Activated naive CD8-positive, alpha-beta T cell (primary cell): ENCODE results near the gene TOR1B.
"Not testable (repeated sequence)": the region's sequence is repeated elsewhere in the genome, so short reads cannot be mapped to it uniquely, and the experiment has no call there.

Experiments used
- H3K27ac Mint-ChIP-seq: one replicate; pipeline ENCODE4 v1.8.0; 2021; ENCODE audit warnings: mixed read lengths
- H3K27me3 Mint-ChIP-seq: one replicate; pipeline ENCODE4 v1.8.0; 2021; ENCODE audit warnings: mixed read lengths
- H3K36me3 Mint-ChIP-seq: one replicate; pipeline ENCODE4 v1.8.0; 2021; ENCODE audit warnings: mixed read lengths
- H3K4me1 Mint-ChIP-seq: one replicate; pipeline ENCODE4 v1.8.0; 2021; ENCODE audit warnings: low read depth, mixed read lengths
- H3K4me3 Mint-ChIP-seq: one replicate; pipeline ENCODE4 v1.8.0; 2021; ENCODE audit warnings: mild to moderate bottlenecking, mixed read lengths
- H3K9me3 Mint-ChIP-seq: one replicate; pipeline ENCODE4 v1.8.0; 2021; ENCODE audit warnings: low read depth, mixed read lengths

TOR1B gene

GRCh38 chr9:129784970-129785369 lies 18.0 kb upstream of the TOR1B start:
- H3K36me3 Mint-ChIP-seq, H3K4me3 Mint-ChIP-seq, H3K27ac Mint-ChIP-seq, H3K9me3 Mint-ChIP-seq, H3K27me3 Mint-ChIP-seq, H3K4me1 Mint-ChIP-seq: not testable (repeated sequence)

DNA sequence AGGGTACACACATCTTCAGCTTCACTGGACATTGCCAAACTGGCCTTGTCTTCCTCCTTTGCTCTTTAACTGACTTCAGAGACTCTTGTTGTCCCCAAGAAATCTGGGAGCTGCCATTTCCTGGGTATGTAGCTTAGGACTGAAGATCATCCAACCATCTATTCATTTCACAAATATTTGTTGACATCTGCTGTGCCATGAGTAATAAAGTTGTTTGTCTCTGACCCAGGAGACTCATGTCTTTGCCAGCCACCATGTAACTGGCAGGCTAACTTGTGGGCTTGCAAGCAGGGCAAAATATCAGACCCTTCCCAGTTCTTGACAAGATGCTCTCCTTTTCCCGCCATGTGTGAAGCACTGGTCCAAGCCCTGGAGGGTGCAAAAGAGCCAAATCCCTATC lies 17.1 kb upstream of the TOR1B start:
- H3K27me3 Mint-ChIP-seq = peaks cover 2% of the 10 kb centered on the region
- H3K4me3 Mint-ChIP-seq = no peak overlapping the region
- H3K4me1 Mint-ChIP-seq = peaks cover 6% of the 10 kb centered on the region
- H3K9me3 Mint-ChIP-seq = no peaks in the 10 kb centered on the region
- no peak overlapping the region for H3K27ac Mint-ChIP-seq
- H3K36me3 Mint-ChIP-seq = no peaks in the 10 kb centered on the region

DNA sequence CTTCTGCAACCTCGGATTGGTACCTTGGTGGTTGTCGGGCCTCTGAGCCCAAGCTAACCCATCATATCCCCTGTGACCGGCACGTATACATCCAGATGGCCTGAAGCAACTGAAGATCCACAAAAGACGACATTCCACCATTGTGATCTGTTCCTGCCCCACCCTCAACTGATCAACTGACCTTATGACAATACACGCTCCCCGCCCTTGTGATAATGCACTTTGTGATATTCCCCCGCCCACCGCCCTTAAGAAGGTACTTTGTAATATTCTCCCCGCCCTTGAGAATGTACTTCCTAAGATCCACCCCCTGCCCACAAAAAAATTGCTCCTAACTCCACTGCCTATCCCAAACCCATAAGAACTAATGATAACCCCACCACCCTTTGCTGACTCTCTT lies 16.5 kb upstream of the TOR1B start:
- H3K36me3 Mint-ChIP-seq = no peaks in the 10 kb centered on the region
- H3K27me3 Mint-ChIP-seq = peaks cover 2% of the 10 kb centered on the region
- H3K27ac Mint-ChIP-seq = no peak overlapping the region

GRCh38 chr9:129794549-129794948 lies 8.4 kb upstream of the TOR1B start:
- no peak overlapping the region for H3K27ac Mint-ChIP-seq
- no peaks in the 10 kb centered on the region for H3K36me3 Mint-ChIP-seq
- H3K4me3 Mint-ChIP-seq = no peak overlapping the region
- H3K27me3 Mint-ChIP-seq = no peaks in the 10 kb centered on the region
- no peaks in the 10 kb centered on the region for H3K9me3 Mint-ChIP-seq
- H3K4me1 Mint-ChIP-seq = peaks cover 5% of the 10 kb centered on the region

More for the DNA sequence above, 16.5 kb upstream of the TOR1B start:
- no peak overlapping the region for H3K4me3 Mint-ChIP-seq
- H3K4me1 Mint-ChIP-seq = peaks cover 6% of the 10 kb centered on the region
- H3K9me3 Mint-ChIP-seq = no peaks in the 10 kb centered on the region

DNA sequence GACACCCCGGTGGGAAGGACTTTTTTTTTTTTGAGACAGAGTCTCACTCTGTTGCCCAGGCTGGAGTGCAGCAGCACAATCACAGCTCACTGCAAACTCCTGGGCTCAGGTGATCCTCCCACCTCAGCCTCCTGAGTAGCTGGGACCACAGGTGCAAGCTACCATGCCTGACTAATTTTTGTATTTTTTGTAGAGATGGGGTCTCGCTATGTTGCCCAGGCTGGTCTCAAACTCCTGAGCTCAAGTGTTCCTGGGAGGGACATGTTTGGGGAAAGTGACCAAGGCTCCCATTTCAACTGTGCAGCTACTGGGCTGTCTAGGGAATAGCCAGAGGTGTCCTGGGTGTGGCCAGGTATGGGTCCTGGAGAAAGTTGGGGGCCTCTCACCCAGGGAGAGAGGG lies 7.0 kb upstream of the TOR1B start:
- not testable (repeated sequence) for H3K9me3 Mint-ChIP-seq, H3K27ac Mint-ChIP-seq, H3K27me3 Mint-ChIP-seq, H3K4me3 Mint-ChIP-seq, H3K36me3 Mint-ChIP-seq, H3K4me1 Mint-ChIP-seq

- Mint-ChIP-seq H3K27me3 (no peaks in the 10 kb centered on the region), H3K9me3 (no peaks in the 10 kb centered on the region), H3K4me1 (peaks cover 5% of the 10 kb centered on the region), H3K27ac (no peak overlapping the region), H3K36me3 (no peaks in the 10 kb centered on the region), H3K4me3 (no peak overlapping the region)
Observed at GRCh38 chr9:129798973-129799372, 4.0 kb upstream of the TOR1B start.

- H3K4me1 Mint-ChIP-seq = peaks cover 22% of the 10 kb centered on the region
Observed at GRCh38 chr9:129801504-129801903, 1.5 kb upstream of the TOR1B start.

DNA sequence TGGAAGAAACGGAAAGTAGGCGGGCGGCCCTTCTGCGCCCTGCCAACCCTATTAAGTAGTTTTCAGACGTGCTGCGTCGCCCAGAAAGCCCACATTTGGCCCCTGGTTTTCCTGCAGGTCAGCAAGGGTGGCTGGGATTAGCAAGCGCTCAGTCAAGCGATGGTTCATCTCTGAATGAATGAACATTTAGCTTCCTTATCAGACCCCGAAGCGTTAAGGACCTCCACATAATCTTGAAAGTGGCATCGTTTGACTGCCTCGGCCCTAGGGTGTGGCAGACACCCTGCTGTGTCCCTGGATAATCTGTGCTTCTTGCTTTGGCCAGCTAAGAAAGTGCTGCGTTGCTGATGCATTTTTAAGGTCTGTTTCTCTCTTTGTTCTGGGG lies 684 bp downstream of the TOR1B start:
- Mint-ChIP-seq H3K27ac (peak overlapping the region; percentile 34), H3K4me1 (peaks cover 27% of the 10 kb centered on the region), H3K9me3 (no peaks in the 10 kb centered on the region), H3K4me3 (peak overlapping the region; percentile 91), H3K27me3 (no peaks in the 10 kb centered on the region), H3K36me3 (peaks cover 7% of the 10 kb centered on the region)

More at GRCh38 chr9:129801504-129801903, 1.5 kb upstream of the TOR1B start:
- H3K27me3 Mint-ChIP-seq = no peaks in the 10 kb centered on the region
- H3K4me3 Mint-ChIP-seq = peak overlapping the region; percentile 51
- H3K27ac Mint-ChIP-seq = no peak overlapping the region
- H3K9me3 Mint-ChIP-seq = no peaks in the 10 kb centered on the region
- H3K36me3 Mint-ChIP-seq = peaks cover 3% of the 10 kb centered on the region

DNA sequence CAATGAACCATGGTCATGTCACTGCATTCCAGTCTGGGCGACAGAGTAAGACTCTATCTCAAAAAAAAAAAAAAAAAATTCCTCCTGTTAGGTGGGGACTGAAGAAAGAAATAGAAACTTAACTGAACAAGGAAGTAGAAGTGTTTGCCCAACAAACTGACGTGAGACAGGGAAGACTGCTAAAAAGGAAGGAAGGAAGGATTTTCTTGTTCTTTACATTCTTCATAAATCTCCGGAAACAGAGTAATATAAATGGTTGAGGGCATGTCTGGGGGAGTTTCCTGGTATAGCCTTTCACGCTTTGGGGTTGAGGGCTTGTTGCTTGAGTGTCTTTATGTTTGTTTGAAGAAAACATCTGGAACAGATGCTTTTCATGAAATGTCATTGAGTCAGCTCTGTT lies 3.1 kb downstream of the TOR1B start:
- H3K27me3 Mint-ChIP-seq = no peaks in the 10 kb centered on the region
- peaks cover 33% of the 10 kb centered on the region for H3K4me1 Mint-ChIP-seq
- no peaks in the 10 kb centered on the region for H3K9me3 Mint-ChIP-seq
- peak overlapping the region; percentile 38 for H3K4me3 Mint-ChIP-seq
- H3K27ac Mint-ChIP-seq = peak overlapping the region; percentile 61
- peaks cover 7% of the 10 kb centered on the region for H3K36me3 Mint-ChIP-seq

DNA sequence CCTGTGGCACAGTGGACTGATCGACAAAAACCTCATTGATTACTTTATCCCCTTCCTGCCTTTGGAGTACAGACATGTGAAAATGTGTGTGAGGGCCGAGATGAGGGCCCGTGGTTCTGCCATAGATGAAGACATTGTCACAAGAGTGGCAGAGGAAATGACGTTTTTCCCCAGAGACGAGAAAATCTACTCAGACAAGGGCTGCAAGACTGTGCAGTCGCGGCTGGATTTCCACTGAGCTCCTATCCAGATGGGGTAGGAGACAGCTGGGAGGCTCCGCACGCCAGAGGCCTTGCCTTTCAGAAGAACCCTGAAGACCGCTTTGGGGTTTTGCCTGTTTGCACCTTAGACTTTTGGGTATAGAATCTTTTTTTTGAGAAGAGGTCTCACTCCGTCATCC lies 6.4 kb downstream of the TOR1B start:
- H3K36me3 Mint-ChIP-seq = peaks cover 7% of the 10 kb centered on the region

GRCh38 chr9:129810116-129810515 lies 7.1 kb downstream of the TOR1B start:
- Mint-ChIP-seq H3K9me3 (no peaks in the 10 kb centered on the region), H3K27ac (no peak overlapping the region), H3K27me3 (no peaks in the 10 kb centered on the region), H3K4me1 (peaks cover 29% of the 10 kb centered on the region), H3K4me3 (no peak overlapping the region), H3K36me3 (peaks cover 7% of the 10 kb centered on the region)

More for the DNA sequence above, 6.4 kb downstream of the TOR1B start:
- Mint-ChIP-seq H3K4me1 (peaks cover 31% of the 10 kb centered on the region), H3K27ac (no peak overlapping the region), H3K27me3 (no peaks in the 10 kb centered on the region), H3K4me3 (no peak overlapping the region), H3K9me3 (no peaks in the 10 kb centered on the region)

- Mint-ChIP-seq H3K27me3 (no peaks in the 10 kb centered on the region), H3K4me1 (peaks cover 24% of the 10 kb centered on the region), H3K27ac (no peak overlapping the region), H3K9me3 (no peaks in the 10 kb centered on the region), H3K36me3 (peaks cover 7% of the 10 kb centered on the region), H3K4me3 (no peak overlapping the region)
Observed at GRCh38 chr9:129810788-129811187, 7.8 kb downstream of the TOR1B start.

DNA sequence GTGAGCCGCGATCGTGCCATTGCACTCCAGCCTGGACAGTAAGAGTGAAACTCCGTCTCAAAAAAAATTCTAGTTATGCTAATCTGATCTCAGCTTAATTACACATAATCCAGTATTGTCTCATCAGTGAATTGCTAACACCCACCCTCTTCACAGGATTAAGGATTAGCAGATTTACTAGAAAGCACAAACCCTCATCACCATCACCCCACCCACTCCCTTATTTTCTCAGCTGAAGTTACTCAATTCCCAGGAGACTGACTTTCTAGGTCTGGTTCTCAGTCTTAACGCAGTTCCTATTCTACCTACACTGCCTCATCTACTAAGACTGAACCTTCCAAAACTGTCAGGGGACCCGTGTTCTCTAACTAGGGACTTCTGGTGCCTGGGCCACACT lies 9.0 kb downstream of the TOR1B start:
- Mint-ChIP-seq H3K9me3 (no peaks in the 10 kb centered on the region), H3K4me3 (no peak overlapping the region), H3K27me3 (no peaks in the 10 kb centered on the region), H3K4me1 (peaks cover 14% of the 10 kb centered on the region), H3K27ac (no peak overlapping the region), H3K36me3 (peaks cover 6% of the 10 kb centered on the region)

DNA sequence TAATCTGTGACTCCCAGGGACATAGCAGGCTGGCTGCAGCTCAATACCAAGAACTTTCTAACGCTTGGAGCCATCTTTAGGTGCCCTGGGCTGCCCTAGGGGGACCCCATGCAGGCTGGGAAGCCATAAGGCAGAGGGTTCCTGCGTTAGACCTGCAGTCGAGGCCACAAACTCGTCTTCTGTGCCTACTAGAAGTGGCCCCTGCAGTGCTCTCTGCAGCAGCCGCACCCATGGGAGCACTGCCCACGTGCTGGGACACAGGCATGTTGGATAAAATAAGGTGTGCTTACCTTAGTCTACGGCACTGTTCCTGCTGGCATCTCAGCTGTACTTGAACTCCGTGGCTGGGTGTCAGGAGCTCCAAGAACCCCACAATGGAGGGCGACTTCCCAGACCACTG lies 9.4 kb downstream of the TOR1B start:
- Mint-ChIP-seq H3K4me1 (peaks cover 12% of the 10 kb centered on the region), H3K36me3 (peaks cover 4% of the 10 kb centered on the region), H3K4me3 (no peak overlapping the region), H3K9me3 (no peaks in the 10 kb centered on the region), H3K27me3 (no peaks in the 10 kb centered on the region), H3K27ac (no peak overlapping the region)

DNA sequence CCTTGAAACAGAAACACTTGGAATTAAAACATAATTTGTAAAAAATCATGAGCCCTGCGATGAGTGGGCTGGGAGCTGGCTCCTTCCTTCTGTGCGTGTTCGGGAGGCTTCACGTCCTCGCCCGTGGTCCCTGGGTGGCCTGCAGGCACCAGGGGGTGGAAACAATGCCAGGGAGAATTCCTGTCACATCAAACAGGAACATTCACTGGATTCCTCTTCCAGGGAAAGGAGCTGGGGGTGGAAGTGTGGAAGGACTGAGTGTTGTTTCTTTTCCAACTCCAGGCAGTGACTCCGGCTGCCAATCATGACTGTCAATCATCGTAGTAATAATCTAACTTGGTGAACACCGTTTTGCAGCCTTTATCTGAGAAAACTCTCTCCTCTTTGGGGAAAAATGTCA lies 10.7 kb downstream of the TOR1B start:
- H3K36me3 Mint-ChIP-seq = peaks cover 5% of the 10 kb centered on the region
- H3K4me1 Mint-ChIP-seq = peaks cover 14% of the 10 kb centered on the region
- no peak overlapping the region for H3K27ac Mint-ChIP-seq
- no peak overlapping the region for H3K4me3 Mint-ChIP-seq
- H3K27me3 Mint-ChIP-seq = no peaks in the 10 kb centered on the region
- H3K9me3 Mint-ChIP-seq = no peaks in the 10 kb centered on the region

DNA sequence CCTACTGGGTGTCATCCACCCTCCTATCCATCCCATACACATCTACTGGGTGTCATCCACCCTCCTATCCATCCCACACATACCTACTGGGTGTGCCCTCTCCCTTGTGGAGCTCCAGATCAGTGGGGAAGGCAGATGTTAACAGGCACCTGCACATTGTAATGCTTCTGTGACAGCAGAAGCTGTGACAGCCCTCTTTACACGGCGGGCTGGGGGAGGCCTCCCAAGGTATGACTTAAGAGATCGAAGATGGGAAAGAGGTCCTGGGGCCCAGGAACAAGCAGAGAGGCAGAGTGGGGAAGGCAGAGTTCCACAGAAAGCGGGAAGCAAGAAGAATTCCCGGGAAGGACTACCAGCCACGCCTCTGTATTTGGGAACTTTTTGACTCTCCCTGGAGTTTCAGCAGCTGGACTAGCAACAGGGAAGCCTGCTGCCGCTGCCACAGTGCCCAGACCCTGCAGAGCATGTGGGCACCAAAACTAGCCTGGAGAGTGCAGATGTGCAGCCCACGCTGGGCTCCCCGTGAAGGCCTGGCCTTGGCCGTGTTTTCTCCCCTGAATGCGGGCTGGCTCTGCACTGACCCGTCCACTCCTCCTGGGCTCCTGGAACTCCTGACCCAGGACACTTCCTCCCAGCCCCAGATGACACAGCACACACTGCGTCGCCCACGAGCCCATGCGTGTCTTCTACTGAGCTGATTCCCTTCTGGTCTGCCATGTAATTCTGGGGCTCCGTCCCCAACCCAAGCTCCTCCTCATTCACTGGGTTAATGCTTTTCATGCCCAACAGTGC lies 11.6 kb downstream of the TOR1B start:
- H3K27me3 Mint-ChIP-seq = no peaks in the 10 kb centered on the region
- H3K27ac Mint-ChIP-seq = no peak overlapping the region
- H3K4me3 Mint-ChIP-seq = no peak overlapping the region
- H3K9me3 Mint-ChIP-seq = no peaks in the 10 kb centered on the region
- H3K4me1 Mint-ChIP-seq = peaks cover 10% of the 10 kb centered on the region
- H3K36me3 Mint-ChIP-seq = peaks cover 5% of the 10 kb centered on the region
